HUES64 (cell line): Measurements from ENCODE around the gene RNF31.
"Not testable (repeated sequence)": the region's sequence is repeated elsewhere in the genome, so short reads cannot be mapped to it uniquely, and the experiment has no call there.

Experiments
- H3K27ac ChIP-seq: 2 replicates; pipeline ENCODE4 v1.7.0; 2013; ENCODE audit warnings: low read depth, low read length, inconsistent platforms
- H3K27me3 ChIP-seq: 2 replicates; pipeline ENCODE4 v1.6.1; 2013; ENCODE audit warnings: mild to moderate bottlenecking, low read length; ENCODE audit not compliant: insufficient read depth
- H3K36me3 ChIP-seq: 2 replicates; pipeline ENCODE4 v1.6.1; 2013; ENCODE audit warnings: mild to moderate bottlenecking, low read length; ENCODE audit not compliant: insufficient read depth
- H3K4me1 ChIP-seq: 2 replicates; pipeline ENCODE4 v1.6.1; 2013; ENCODE audit warnings: mild to moderate bottlenecking, low read length, moderate library complexity; ENCODE audit not compliant: insufficient read depth
- H3K4me3 ChIP-seq: 2 replicates; pipeline ENCODE4 v1.5.1; 2013; ENCODE audit warnings: mild to moderate bottlenecking, low read length, moderate library complexity
- H3K9ac ChIP-seq: 2 replicates; pipeline ENCODE4 v1.6.1; 2013; ENCODE audit warnings: mild to moderate bottlenecking, low read depth, low read length
- H3K9me3 ChIP-seq: 2 replicates; pipeline ENCODE4 v1.6.1; 2013; ENCODE audit warnings: low read depth, low read length; ENCODE audit not compliant: insufficient read depth
- WGBS: fragments of 150-250, 120-280 bp; methylation state at CpG from one replicate; pipeline ENCODE4 v1.1.7; 2013; ENCODE audit warnings: missing lambda C conversion rate; 5-methylcytosine and 5-hydroxymethylcytosine counted together

RNF31 gene

DNA sequence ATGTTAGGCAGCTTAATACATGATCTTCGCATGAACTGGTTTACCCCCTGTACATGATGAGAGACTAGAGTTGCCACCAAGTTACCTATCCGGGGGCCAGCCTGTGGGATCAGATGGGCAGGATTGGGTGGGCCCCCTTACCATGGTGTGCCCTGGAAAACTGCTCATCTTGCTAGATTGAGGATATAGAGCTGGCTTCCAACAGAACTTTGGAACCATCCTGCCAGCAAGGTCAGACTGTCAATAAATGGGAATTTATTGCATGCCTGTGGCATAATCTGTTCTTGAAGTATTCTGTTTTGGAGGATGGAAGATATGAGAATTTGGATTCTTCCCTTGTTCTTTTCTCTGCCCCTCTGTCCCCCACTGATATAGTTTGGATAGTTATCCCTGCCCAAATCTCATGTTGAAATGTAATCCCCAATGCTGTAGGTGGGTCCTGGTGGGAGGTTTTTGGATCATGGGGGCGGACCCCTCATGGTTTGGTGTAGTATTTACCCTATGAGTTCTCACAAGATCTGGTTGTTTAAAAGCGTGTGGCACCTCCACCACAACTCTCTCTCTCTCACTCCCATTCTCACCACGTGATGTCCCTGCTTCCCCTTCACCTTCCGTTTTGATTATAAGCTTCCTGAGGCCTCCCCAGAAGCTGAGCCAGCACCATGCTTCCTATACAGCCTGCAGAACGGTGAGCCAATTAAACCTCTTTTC is 51.7 kb downstream of the RNF31 start:
- Histone ChIP-seq H3K9ac (no peak overlapping the region), H3K27me3 (no peaks in the 10 kb centered on the region), H3K27ac (no peak overlapping the region), H3K4me3 (no peak overlapping the region), H3K9me3 (peaks cover 7% of the 10 kb centered on the region), H3K36me3 (peaks cover 12% of the 10 kb centered on the region), H3K4me1 (peaks cover 5% of the 10 kb centered on the region; the same call in 1 of the 2 replicates)
- 93% methylated on average over 6 of the region's 7 CpGs for WGBS

DNA sequence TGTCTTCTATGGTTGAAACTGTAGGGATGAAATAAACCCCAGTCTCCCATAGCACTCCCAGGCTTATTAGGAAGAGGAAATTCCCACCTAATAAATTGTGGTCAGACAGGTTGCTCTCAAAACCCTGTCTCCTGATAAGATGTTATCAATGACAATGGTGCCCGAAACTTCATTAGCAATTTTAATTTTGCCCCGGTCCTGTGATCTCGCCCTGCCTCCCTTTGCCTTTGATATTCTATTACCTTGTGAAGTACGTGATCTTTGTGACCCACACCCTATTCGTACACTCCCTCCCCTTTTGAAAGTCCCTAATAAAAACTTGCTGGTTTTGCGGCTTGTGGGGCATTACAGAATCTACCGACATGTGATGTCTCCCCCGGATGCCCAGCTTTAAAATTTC is 55.2 kb downstream of the RNF31 start:
- not testable (repeated sequence) for H3K27me3 ChIP-seq, H3K4me3 ChIP-seq, H3K9me3 ChIP-seq, H3K9ac ChIP-seq, H3K4me1 ChIP-seq
- peak overlapping the region; percentile 79; the same call in 1 of the 2 replicates for H3K27ac ChIP-seq
- WGBS, result 15% methylated on average over 8 of the region's 8 CpGs
- peaks cover 43% of the 10 kb centered on the region for H3K36me3 ChIP-seq

DNA sequence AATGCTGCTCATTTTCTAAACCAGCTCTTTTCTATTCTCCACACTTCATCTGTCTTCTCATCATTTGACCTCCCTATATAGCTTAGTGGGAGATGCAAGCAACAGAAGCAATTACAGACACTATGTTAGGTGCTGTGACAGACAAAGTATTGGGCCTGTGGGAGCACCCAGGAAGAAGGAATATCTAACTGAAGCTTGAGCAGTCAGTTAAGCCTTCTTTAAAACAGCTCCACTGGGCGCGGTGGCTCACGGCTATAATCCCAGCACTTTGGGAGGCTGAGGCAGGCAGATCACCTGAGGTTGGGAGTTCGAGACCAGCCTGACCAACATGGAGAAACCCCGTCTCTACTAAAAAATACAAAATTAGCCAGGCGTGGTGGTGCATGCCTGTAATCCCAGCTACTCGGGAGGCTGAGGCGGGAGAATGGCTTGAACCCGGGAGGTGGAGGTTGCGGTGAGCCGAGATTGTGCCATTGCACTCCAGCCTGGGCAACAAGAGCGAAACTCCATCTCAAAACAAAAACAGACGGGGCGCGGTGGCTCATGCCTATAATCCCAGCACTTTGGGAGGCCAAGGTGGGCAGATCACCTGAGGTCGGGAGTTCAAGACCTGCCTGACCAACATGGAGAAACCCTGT is 56.1 kb downstream of the RNF31 start:
- H3K36me3 ChIP-seq, result peaks cover 51% of the 10 kb centered on the region
- H3K27ac ChIP-seq, result peak overlapping the region; percentile 25; the same call in 1 of the 2 replicates
- H3K4me1 ChIP-seq, H3K9me3 ChIP-seq, H3K27me3 ChIP-seq, H3K4me3 ChIP-seq, H3K9ac ChIP-seq: not testable (repeated sequence)
- 93% methylated on average over 16 of the region's 16 CpGs for WGBS

DNA sequence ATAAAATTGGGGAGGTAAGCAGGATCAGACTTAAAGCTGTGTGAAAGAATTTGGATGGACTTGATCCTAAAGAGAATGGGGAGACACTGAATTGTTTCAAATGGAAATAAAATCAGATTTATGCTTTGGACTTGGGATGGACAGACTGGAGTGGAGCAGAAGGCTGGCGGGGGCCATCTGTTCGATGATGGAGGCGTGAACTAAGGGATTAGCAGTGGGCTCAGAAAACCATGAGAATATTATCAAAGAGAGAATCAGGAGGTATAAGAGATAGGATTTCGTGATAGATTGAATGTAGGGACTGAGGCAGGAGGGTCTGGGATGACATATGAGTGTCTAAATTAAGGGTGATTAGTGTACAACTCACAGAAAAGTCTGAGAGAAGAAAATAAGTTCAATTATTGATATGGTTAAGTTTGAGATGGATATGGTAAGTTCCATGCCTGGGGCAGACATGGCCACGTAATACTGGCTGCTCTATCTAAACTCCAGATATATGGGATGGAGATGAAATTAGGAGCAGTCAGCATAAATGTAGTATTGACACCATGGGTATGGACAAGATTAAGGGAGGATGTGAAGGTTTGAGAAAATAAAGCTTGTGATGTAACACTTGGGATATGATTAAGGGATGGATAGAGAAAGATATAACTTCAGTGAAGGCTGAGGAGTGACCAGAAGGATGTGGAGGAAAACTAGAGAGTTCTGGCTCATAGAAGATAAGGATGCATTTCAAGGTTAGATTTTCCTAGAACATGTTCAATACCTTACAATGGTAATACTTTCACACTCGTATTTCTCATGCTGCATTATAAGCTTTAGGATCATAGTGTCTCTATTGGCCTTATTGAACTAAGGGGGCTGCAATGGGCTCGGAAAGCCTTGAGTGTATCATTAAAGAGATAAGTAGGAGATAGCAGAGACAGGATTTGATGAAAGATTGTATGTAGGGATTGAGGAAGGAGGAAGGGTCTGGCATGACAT is 57.2 kb downstream of the RNF31 start:
- Histone ChIP-seq H3K9ac (no peak overlapping the region), H3K4me3 (no peak overlapping the region), H3K9me3 (peaks cover 7% of the 10 kb centered on the region), H3K27ac (no peak overlapping the region), H3K36me3 (peaks cover 61% of the 10 kb centered on the region), H3K4me1 (peaks cover 5% of the 10 kb centered on the region; the same call in 1 of the 2 replicates), H3K27me3 (no peaks in the 10 kb centered on the region)
- 92% methylated on average over 7 of the region's 7 CpGs for WGBS

DNA sequence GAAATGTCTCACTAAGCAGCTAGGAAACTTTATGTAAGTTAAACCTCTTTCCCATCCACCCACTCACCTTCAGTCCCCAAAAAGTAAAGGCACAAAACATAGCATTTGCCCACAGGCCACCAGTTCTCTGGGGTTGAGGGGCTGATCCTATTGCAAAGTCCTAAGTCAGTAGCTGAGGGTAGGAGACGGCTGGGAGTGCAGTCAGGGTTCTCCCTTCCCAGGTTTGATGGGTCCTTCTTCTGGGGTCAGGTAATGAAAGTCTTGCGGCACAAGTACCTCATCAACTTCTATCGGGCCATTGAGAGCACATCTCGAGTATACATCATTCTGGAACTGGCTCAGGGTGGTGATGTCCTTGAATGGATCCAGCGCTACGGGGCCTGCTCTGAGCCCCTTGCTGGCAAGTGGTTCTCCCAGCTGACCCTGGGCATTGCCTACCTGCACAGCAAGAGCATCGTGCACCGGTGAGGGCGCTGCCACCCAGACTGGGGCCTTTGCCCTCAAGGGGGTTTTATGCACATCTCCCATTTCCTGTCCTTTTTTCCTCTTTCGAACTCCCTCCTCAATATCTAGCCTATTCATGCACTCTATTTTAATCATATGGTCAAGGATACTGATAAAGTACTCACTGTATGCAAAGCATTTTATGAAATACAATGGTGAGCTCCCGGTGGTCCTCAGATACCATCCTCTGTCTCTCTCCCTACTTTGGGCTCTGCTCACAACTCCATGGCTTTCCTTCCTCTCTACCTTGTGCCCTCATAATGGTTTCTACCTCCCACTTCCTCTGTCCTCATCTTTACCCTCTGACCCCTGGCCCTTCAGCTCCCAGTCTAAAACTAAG is 59.2 kb downstream of the RNF31 start:
- Histone ChIP-seq H3K9ac (no peak overlapping the region), H3K27ac (no peak overlapping the region), H3K9me3 (peaks cover 4% of the 10 kb centered on the region), H3K4me3 (no peak overlapping the region), H3K27me3 (no peaks in the 10 kb centered on the region), H3K4me1 (peaks cover 5% of the 10 kb centered on the region; the same call in 1 of the 2 replicates), H3K36me3 (peaks cover 71% of the 10 kb centered on the region)
- 96% methylated on average over 11 of the region's 11 CpGs for WGBS

DNA sequence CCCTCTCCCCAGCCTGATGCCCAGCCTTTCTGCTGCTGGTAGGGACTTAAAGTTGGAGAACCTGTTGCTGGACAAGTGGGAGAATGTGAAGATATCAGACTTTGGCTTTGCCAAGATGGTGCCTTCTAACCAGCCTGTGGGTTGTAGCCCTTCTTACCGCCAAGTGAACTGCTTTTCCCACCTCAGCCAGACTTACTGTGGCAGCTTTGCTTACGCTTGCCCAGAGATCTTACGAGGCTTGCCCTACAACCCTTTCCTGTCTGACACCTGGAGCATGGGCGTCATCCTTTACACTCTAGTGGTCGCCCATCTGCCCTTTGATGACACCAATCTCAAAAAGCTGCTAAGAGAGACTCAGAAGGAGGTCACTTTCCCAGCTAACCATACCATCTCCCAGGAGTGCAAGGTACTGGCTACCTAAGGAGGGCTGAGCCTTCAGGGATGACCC is 59.8 kb downstream of the RNF31 start:
- WGBS, result 93% methylated on average over 5 of the region's 5 CpGs
- H3K36me3 ChIP-seq, result peaks cover 71% of the 10 kb centered on the region

DNA sequence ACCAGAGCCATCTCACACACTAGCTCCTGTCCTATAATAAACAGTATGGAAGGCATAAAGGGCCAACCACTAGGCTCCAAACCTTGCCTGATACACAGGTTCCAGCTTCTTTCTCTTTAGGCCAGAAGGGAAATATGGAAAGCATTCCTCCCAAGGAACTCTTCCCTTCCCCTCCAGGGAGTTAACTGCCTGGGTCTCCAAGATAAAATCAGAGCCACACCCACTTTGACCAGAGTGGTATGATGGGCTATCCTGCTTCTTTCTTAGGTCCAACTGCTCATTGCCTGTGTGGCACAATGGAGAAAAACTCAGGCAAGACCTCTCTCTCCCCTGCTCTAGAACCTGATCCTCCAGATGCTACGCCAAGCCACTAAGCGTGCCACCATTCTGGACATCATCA is 60.3 kb downstream of the RNF31 start:
- H3K4me3 ChIP-seq, result no peak overlapping the region
- H3K27ac ChIP-seq, result no peak overlapping the region
- H3K9me3 ChIP-seq, result no peaks in the 10 kb centered on the region
- peaks cover 5% of the 10 kb centered on the region; the same call in 1 of the 2 replicates for H3K4me1 ChIP-seq
- WGBS, result 97% methylated on average over 2 of the region's 2 CpGs
- peaks cover 71% of the 10 kb centered on the region for H3K36me3 ChIP-seq
- no peaks in the 10 kb centered on the region for H3K27me3 ChIP-seq
- no peak overlapping the region for H3K9ac ChIP-seq

More for the DNA sequence above, 59.8 kb downstream of the RNF31 start:
- Histone ChIP-seq H3K9ac (no peak overlapping the region), H3K27me3 (no peaks in the 10 kb centered on the region), H3K4me1 (peaks cover 5% of the 10 kb centered on the region; the same call in 1 of the 2 replicates), H3K27ac (no peak overlapping the region), H3K4me3 (no peak overlapping the region), H3K9me3 (no peaks in the 10 kb centered on the region)
